Lower lobe of right lung (tissue), 2 donors: Measurements from ENCODE around the gene LRRIQ3. TPM values are rescaled to one million over a fixed set of nuclear protein-coding genes. Genes with fewer than 3 reads are reported as not detected.

ENCODE experiments used
- ATAC-seq, 2 donors: fragments of 200-7000 bp; cut with Tn5 transposase; one replicate each; pipeline ENCODE4 v1.9.1; 2020 to 2022; ENCODE audit warnings: mild to moderate bottlenecking in 2 of 2, moderate library complexity in 2 of 2
- DNase-seq: peaks from one replicate; pipeline ENCODE4 v3.0.0-alpha.2; 2020
- H3K27ac ChIP-seq: fragments of 200-600 bp; one replicate; pipeline ENCODE4 v1.8.0; 2022
- H3K27me3 ChIP-seq: fragments of 200-600 bp; one replicate; pipeline ENCODE4 v1.8.0; 2022; ENCODE audit warnings: low read depth
- H3K36me3 ChIP-seq: fragments of 200-600 bp; one replicate; pipeline ENCODE4 v1.8.0; 2022; ENCODE audit warnings: mild to moderate bottlenecking
- H3K4me1 ChIP-seq: fragments of 200-600 bp; one replicate; pipeline ENCODE4 v1.8.0; 2022
- H3K4me3 ChIP-seq: fragments of 200-600 bp; one replicate; pipeline ENCODE4 v1.8.0; 2022; ENCODE audit warnings: mild to moderate bottlenecking
- H3K9me3 ChIP-seq: fragments of 200-600 bp; one replicate; pipeline ENCODE4 v1.8.0; 2022
- intact Hi-C: fragments of 100-400 bp; cut with DNase I; formaldehyde crosslinking; loops from one replicate; pipeline ENCODE4 v1.11.0; 2022
- total RNA-seq: library from RNA; stranded (reverse); fragmentation: NEBNext Ultra II Directional; extraction: Animal tissue kit (Norgen Biotek cat#: 25700); gene quantifications from one replicate; pipeline ENCODE4 v1.2.1, GENCODE V29; 2021
- TF ChIP-seq, protein P1 (sequence below): fragments of 200-600 bp; IDR thresholded peaks from one replicate; pipeline ENCODE4 v1.8.0; 2022; ENCODE audit warnings: antibody characterized with exemption, mild to moderate bottlenecking
- donor health status: DM: no; HTN: yes; CAD: no; lungs with severe emphysema.

The LRRIQ3 gene
- total RNA-seq, 1 donor from 2014 or later, result 0.65 TPM

DNA sequence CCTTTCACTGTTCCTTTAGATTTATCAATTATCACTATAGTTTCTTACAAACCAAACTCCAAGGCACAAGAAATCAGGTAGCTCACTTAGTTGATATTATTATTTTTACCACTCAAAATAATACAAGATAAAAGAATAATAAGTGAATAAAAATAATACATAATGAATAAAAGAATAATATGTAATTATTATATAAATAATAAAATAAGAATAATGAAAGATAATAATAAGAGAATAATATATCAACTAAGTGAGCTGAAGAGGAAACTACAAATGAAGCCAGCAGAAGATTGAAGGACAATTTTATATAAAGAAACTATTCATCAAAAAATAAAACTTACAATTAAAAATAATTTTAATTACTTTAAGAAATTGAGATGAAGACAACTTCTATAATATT lies 90.6 kb downstream of the LRRIQ3 start:
- intact Hi-C loops, result no loop called here
- Histone ChIP-seq H3K36me3 (no peaks in the 10 kb centered on the region), H3K27me3 (no peaks in the 10 kb centered on the region), H3K27ac (no peak overlapping the region), H3K4me1 (no peaks in the 10 kb centered on the region), H3K4me3 (no peak overlapping the region), H3K9me3 (no peaks in the 10 kb centered on the region)
- DNase-seq (no peak), ATAC-seq (no peak)
- TF ChIP-seq, protein P1, sequence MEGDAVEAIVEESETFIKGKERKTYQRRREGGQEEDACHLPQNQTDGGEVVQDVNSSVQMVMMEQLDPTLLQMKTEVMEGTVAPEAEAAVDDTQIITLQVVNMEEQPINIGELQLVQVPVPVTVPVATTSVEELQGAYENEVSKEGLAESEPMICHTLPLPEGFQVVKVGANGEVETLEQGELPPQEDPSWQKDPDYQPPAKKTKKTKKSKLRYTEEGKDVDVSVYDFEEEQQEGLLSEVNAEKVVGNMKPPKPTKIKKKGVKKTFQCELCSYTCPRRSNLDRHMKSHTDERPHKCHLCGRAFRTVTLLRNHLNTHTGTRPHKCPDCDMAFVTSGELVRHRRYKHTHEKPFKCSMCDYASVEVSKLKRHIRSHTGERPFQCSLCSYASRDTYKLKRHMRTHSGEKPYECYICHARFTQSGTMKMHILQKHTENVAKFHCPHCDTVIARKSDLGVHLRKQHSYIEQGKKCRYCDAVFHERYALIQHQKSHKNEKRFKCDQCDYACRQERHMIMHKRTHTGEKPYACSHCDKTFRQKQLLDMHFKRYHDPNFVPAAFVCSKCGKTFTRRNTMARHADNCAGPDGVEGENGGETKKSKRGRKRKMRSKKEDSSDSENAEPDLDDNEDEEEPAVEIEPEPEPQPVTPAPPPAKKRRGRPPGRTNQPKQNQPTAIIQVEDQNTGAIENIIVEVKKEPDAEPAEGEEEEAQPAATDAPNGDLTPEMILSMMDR, result no peak

- TF ChIP-seq, protein P1, result no peak
- DNase-seq, result no peak
- intact Hi-C loops, result no loop called here
- Histone ChIP-seq H3K36me3 (no peaks in the 10 kb centered on the region), H3K27ac (no peak overlapping the region), H3K27me3 (no peaks in the 10 kb centered on the region), H3K4me1 (no peaks in the 10 kb centered on the region), H3K4me3 (no peak overlapping the region), H3K9me3 (peaks cover 12% of the 10 kb centered on the region)
- no peak for ATAC-seq
Observed at GRCh38 chr1:74091371-74091770, 106.6 kb downstream of the LRRIQ3 start.

- no peak overlapping the region for H3K4me3 ChIP-seq
- no peaks in the 10 kb centered on the region for H3K36me3 ChIP-seq
- H3K27ac ChIP-seq, result no peak overlapping the region
- no peaks in the 10 kb centered on the region for H3K27me3 ChIP-seq
- TF ChIP-seq, protein P1, result no peak
- ATAC-seq, result no peak
- DNase-seq, result no peak
- H3K4me1 ChIP-seq, result no peaks in the 10 kb centered on the region
- H3K9me3 ChIP-seq, result no peaks in the 10 kb centered on the region
- intact Hi-C loops, result no loop called here
Observed at GRCh38 chr1:74083128-74083527, 114.8 kb downstream of the LRRIQ3 start.

DNA sequence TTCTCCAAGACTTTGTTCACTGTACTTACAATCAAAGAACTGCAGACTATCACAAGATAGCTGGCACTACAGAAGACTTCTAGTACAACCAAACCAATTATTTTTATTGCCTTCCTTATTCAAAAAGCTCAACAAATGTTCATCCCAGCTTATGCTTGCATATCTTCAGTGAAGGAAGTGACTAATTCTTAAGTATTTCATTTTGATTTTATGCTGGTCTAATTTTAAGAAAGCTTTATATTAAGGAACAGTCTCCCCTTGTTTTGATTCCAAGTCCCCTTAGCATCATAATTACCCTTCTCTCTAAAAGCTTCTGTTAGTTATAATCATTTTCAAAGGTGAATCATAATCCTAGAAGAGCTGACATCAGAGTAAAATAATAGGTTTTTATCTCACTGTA lies 132.9 kb downstream of the LRRIQ3 start:
- intact Hi-C loops, result no loop called here

GRCh38 chr1:74057719-74058118 lies 140.3 kb downstream of the LRRIQ3 start:
- Histone ChIP-seq H3K36me3 (no peaks in the 10 kb centered on the region), H3K4me1 (no peaks in the 10 kb centered on the region), H3K4me3 (no peak overlapping the region), H3K27me3 (no peaks in the 10 kb centered on the region), H3K9me3 (no peaks in the 10 kb centered on the region), H3K27ac (no peak overlapping the region)
- no peak for ATAC-seq
- intact Hi-C loops, result no loop called here
- TF ChIP-seq, protein P1, result no peak
- no peak for DNase-seq

More for the DNA sequence above, 132.9 kb downstream of the LRRIQ3 start:
- Histone ChIP-seq H3K36me3 (no peaks in the 10 kb centered on the region), H3K9me3 (no peaks in the 10 kb centered on the region), H3K4me3 (no peak overlapping the region), H3K27me3 (no peaks in the 10 kb centered on the region), H3K4me1 (no peaks in the 10 kb centered on the region), H3K27ac (no peak overlapping the region)
- ATAC-seq (no peak), DNase-seq (no peak)
- TF ChIP-seq, protein P1, result no peak

DNA sequence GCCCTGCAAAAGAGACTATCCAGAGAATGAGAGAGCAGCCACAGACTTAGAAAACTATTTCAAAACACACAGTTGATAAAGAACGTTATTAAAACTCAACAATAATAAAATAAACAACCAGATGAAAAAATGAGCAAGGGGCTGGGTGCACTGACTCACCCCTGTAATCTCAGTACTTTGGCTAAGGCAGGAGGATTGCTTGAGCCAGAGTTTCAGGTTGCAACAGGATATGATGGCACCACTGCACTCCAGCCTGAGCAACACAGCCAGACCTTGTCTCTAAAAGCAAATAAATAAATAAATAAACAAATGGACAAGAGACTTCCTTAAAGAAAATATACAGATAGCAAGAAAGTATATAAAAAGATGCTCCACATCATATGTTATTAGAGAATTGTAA lies 144.6 kb downstream of the LRRIQ3 start:
- TF ChIP-seq, protein P1, result no peak

More for the DNA sequence above, 144.6 kb downstream of the LRRIQ3 start:
- intact Hi-C loops, result no loop called here
- Histone ChIP-seq H3K27me3 (no peaks in the 10 kb centered on the region), H3K4me3 (no peak overlapping the region), H3K9me3 (no peaks in the 10 kb centered on the region), H3K27ac (no peak overlapping the region), H3K36me3 (no peaks in the 10 kb centered on the region), H3K4me1 (no peaks in the 10 kb centered on the region)
- no peak for DNase-seq
- ATAC-seq, result no peak
